GM12891 (cell line): ENCODE results near the gene CYTH4.

ENCODE experiments used
- DNase-seq: peaks from one replicate; pipeline ENCODE4 v3.0.0; 2011; ENCODE audit warnings: low spot score; ENCODE audit not compliant: insufficient read length
- FAIRE-seq: peaks from 2 replicates; lab custom pipeline; 2011; peaks lifted over from hg19 to GRCh38; lab: Jason Lieb, UNC
- PAX5 ChIP-seq: IDR thresholded peaks from 2 replicates; pipeline ENCODE4 v1.6.1; 2011; ENCODE audit warnings: low read length, moderate library complexity, mild to moderate bottlenecking; ENCODE audit not compliant: insufficient read depth, severe bottlenecking
- POLR2A ChIP-seq: IDR thresholded peaks from 2 replicates; pipeline ENCODE4 v1.6.1; 2011; ENCODE audit warnings: low read depth, low read length, control low read depth
- POLR2AphosphoS5 ChIP-seq: IDR thresholded peaks from 2 replicates; pipeline ENCODE4 v1.6.1; 2011; ENCODE audit warnings: low read depth, low read length, control low read depth
- POU2F2 ChIP-seq: IDR thresholded peaks from 2 replicates; pipeline ENCODE4 v1.6.1; 2011; ENCODE audit warnings: low read depth, mild to moderate bottlenecking, control low read depth, low read length, moderate library complexity
- SPI1 ChIP-seq: IDR thresholded peaks from 2 replicates; pipeline ENCODE4 v1.6.1; 2011; ENCODE audit warnings: low read depth, low read length, control low read depth
- TAF1 ChIP-seq: IDR thresholded peaks from 2 replicates; pipeline ENCODE4 v1.6.1; 2011; ENCODE audit warnings: low read depth, low read length, control low read depth

Gene CYTH4

GRCh38 chr22:37310815-37311595, 28.7 kb downstream of the CYTH4 start:
- FAIRE-seq (no peak), DNase-seq (no peak)
- no peak for TF ChIP-seq TAF1
- no peak for TF ChIP-seq SPI1
- TF ChIP-seq POLR2AphosphoS5: no peak
- TF ChIP-seq PAX5: no peak
- TF ChIP-seq POLR2A: no peak
- no peak for TF ChIP-seq POU2F2

DNA sequence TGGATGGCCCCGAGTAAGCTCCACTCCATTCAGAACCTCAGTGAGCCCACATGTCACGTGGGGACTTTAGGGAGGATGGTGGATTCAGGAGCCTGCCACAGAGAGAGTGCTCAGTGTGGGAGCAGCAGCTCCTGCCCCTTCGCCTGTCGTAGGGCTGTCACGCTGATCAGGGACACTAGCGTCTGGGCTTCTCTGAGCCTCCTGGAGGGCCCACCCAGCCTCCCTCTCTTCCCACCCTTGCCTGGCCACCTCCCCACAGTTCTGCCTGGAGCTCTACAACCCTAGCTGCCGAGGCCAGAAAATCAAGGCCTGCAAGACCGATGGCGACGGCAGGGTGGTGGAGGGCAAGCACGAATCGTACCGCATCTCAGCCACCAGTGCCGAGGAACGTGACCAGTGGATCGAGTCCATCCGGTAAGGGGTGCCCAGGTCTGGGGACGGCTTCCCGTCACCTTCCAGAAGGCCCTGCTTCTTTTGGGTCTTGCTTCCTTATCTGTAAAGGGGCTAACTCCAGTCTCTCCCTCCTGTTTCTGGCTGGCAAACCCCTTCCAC, 29.5 kb downstream of the CYTH4 start:
- TF ChIP-seq SPI1 (no peak), POLR2A (no peak), POU2F2 (no peak), PAX5 (no peak), POLR2AphosphoS5 (no peak), TAF1 (no peak)
- DNase-seq (no peak), FAIRE-seq (no peak)

- no peak for FAIRE-seq
- TF ChIP-seq POLR2A (no peak), POU2F2 (no peak), PAX5 (no peak), SPI1 (no peak), POLR2AphosphoS5 (no peak), TAF1 (no peak)
- DNase-seq: no peak
Measured at GRCh38 chr22:37312549-37313183, 30.4 kb downstream of the CYTH4 start.

- FAIRE-seq (no peak), DNase-seq (no peak)
- TF ChIP-seq POLR2A (no peak), PAX5 (no peak), TAF1 (no peak), POU2F2 (no peak), POLR2AphosphoS5 (no peak), SPI1 (no peak)
Measured at GRCh38 chr22:37313376-37314314, 31.3 kb downstream of the CYTH4 start.

- FAIRE-seq (peak; percentile 80), DNase-seq (peak; percentile 43)
- TF ChIP-seq POU2F2: peak; percentile 59; the same call in 1 of the 2 replicates
- TF ChIP-seq PAX5: no peak
- peak; percentile 17; the same call in 1 of the 2 replicates for TF ChIP-seq POLR2AphosphoS5
Measured at GRCh38 chr22:37314315-37315074, 32.2 kb downstream of the CYTH4 start.

- no peak for TF ChIP-seq TAF1
- DNase-seq (no peak), FAIRE-seq (no peak)
Measured at GRCh38 chr22:37316405-37316804, 34.1 kb downstream of the CYTH4 start.

- peak; percentile 93 for FAIRE-seq
- no peak for TF ChIP-seq POU2F2
- TF ChIP-seq POLR2A: no peak
- no peak for TF ChIP-seq PAX5
- TF ChIP-seq SPI1: no peak
- no peak for TF ChIP-seq POLR2AphosphoS5
- no peak for TF ChIP-seq TAF1
- peak; percentile 88 for DNase-seq
Measured at GRCh38 chr22:37316875-37317371, 34.6 kb downstream of the CYTH4 start.

DNA sequence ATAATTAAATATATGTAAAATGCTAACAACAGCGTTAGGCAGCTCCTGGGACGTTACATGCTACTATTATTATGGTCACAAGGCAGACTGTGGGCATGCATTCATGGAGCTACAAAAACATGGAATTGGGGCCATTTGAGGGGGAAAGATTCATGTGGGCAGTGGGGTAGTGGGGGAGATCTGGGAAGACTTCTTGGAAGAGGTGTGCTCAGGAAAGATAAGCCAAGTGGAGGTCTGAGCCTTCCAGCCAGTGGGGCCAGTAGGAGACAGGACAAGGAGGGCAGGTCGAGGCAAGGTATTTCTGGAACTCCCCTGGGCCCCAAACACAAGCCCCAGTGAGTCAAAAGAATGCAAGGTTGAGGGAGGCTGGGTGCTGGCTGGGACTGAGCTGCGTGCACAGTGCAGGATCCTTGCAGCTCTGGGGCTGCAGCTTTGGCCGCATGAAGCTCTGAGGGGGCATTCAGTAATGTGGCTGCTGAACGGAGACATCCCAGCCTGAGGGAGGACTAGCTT, 35.4 kb downstream of the CYTH4 start:
- FAIRE-seq (no peak), DNase-seq (no peak)
- no peak for TF ChIP-seq PAX5
- no peak for TF ChIP-seq TAF1
- TF ChIP-seq SPI1: no peak
- TF ChIP-seq POU2F2: no peak
- no peak for TF ChIP-seq POLR2AphosphoS5
- no peak for TF ChIP-seq POLR2A
